Measurements from ENCODE around the gene MRPL2.
A peak's percentile ranks its signal among the peaks of the same experiment; 100 is the strongest.

The MRPL2 gene

GRCh38 chr6:43021270-43022047 lies 37.8 kb downstream of the MRPL2 start, which contains the start of gene RRP36:
TSS of gene RRP36 (plus strand) at chr6:43021623. CDS start at chr6:43021655, 32 bp downstream.
- DNase-seq (ENCODE audit: low read depth, low spot score): no peak

GRCh38 chr6:43020847-43021246 lies 38.4 kb downstream of the MRPL2 start:
- no peak for DNase-seq (ENCODE audit: low read depth, low spot score)

GRCh38 chr6:43020052-43020705 lies 39.1 kb downstream of the MRPL2 start:
- DNase-seq (ENCODE audit: low read depth, low spot score): no peak

- no peak for DNase-seq (ENCODE audit: low read depth, low spot score)
Observed at GRCh38 chr6:43019152-43019551, 40.1 kb downstream of the MRPL2 start.

DNA sequence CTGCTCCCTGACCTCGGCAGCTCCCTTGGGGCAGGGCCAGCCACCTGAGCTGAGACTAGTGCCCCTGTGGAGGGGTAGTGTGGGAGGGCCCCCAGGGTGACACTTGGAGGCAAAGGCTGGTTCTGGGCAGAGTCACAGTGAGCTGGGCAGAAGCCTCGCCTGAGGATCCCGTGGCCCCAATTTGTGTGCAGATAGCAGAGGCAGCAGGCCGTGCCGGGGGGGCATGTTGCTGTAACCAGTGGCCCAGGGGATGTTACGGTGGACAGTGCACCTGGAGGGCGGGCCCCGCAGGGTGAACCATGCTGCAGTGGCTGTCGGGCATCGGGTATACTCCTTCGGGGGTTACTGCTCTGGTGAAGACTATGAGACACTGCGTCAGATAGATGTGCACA lies 42.3 kb downstream of the MRPL2 start:
- no peak for DNase-seq (ENCODE audit: low read depth, low spot score)

DNA sequence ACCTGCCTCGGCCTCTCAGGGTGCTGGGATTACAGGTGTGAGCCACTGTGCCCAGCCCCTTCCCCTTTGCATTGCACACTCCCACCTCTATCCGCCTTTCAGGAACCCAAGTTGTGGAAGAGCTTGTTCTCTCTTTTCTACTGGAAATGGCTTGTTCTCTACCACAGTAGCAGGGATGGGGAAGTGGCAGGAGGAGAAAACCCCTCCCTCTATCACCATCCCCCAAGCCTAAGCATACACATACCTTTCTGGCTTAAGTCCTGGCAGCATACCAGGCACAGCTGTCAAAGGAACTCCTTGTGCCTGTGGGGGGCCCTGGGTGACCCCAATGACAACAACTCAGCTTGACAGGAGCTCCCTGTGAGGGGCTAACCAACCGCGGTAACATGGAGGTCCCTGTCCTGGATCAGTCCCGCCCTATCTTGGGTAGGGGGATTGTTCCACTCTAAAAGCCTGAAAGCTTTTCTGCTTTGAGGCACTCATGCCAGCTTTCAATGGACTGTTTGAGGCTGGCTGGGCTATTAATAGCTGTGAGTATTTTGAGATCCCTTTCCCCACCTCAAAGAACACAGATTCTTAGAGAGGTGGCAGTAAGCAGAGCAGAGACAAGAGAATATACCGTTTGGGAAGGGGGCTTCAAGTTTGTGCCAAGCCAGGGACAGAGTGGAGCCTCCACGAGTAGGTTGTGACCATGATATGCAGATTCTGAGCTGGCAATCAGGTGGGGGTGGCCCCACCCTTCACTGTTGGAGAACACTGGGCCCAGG lies 42.9 kb downstream of the MRPL2 start:
- no peak for DNase-seq (ENCODE audit: low read depth, low spot score)

GRCh38 chr6:43014434-43014909 lies 44.8 kb downstream of the MRPL2 start:
- DNase-seq (ENCODE audit: low read depth, low spot score): no peak

DNA sequence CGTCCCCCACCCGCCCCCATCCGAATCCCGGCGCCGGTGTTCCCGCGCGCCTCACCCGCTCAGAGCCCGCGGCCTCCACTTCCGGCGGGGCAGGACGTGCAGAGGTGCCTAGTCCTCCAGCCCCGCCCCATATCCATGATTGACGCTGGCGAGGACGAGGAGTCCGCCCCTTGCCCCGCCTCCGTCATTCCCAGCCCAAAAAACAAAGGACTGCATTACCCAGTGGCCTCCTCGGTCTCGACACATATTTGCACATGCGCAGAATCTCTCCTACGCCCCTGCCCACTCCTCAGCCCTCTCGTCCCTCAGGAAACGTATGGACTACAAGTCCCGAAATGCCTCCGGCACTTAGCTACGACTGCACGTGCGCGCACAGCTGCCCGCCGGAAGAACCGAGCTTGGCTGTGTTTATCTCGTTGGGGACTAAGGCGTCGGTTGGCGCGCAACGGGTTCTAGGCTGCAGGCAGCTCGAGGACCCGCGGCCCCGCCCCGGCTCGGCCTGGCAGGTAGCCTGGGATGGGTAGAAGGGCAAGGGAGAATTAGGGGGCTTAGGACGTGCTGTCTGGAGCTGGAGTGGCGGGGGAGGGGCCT lies 45.3 kb downstream of the MRPL2 start, which contains the start of the genes KLHDC3 and MEA1:
Gene KLHDC3, plus strand, starts transcription at position 407 of the 591 bp plus-strand sequence. CDS start 2,944 bp downstream, outside the sequence.
Gene MEA1, minus strand, starts transcription at position 104 of the 591 bp plus-strand sequence. CDS start 133 bp downstream, outside the sequence.
- DNase-seq (ENCODE audit: low read depth, low spot score): peak; percentile 99

DNA sequence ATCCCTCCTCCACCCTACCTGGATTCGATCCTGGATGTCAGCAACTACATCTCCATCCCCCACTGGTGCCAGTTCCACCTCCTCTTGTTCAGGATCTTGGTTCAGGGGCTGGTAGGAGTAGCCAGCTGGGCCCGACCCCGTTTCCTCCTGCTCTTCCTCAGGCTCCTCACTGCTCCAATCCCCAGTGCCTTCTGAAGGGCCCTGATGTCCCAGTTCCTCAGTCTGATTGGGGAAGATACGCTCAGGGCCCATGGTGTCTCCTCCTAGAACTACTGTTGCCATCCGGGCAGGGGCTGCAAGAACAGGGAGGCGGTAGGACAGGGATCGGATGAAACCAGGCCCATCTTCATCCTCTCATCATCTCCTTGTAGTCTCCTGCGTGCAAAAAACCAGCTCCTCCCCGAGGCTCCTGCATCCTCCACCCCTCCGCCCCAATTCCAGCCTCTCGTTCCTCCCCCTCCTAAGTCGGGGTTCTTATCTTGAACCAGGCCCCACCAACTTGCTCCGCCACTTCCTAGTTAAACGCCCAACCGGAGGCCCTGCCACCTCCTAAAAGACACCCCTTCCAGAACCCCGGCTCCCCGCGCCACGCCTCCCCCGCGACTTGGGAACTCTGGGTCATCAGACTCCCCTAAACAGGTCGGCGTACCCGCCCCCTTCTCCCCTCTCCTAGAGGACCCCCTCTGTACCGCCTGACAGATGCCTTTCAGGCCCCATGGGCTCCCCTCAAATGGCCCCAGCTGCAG lies 46.0 kb downstream of the MRPL2 start:
- no peak for DNase-seq (ENCODE audit: low read depth, low spot score)

- no peak for DNase-seq (ENCODE audit: low read depth, low spot score)
Observed at GRCh38 chr6:43012364-43012763, 46.9 kb downstream of the MRPL2 start.

GRCh38 chr6:43011207-43011606 lies 48.0 kb downstream of the MRPL2 start:
- DNase-seq (ENCODE audit: low read depth, low spot score): no peak

DNA sequence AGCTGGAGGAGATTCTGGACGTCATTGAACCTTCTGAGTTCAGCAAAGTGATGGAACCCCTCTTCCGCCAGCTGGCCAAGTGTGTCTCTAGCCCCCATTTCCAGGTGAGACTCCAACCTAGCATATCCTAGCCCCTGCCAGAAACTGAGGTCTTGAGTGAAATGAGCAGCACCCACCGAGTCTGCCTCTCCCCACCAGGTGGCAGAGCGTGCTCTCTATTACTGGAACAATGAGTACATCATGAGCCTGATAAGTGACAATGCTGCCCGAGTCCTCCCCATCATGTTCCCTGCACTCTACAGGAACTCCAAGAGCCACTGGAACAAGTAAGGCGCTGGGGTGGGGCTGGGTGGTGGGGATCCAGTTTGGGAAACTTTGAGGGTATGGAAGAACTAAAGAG lies 50.1 kb downstream of the MRPL2 start:
- DNase-seq (ENCODE audit: low read depth, low spot score): no peak

GRCh38 chr6:43007126-43007525 lies 52.1 kb downstream of the MRPL2 start:
- DNase-seq (ENCODE audit: low read depth, low spot score): no peak

DNA sequence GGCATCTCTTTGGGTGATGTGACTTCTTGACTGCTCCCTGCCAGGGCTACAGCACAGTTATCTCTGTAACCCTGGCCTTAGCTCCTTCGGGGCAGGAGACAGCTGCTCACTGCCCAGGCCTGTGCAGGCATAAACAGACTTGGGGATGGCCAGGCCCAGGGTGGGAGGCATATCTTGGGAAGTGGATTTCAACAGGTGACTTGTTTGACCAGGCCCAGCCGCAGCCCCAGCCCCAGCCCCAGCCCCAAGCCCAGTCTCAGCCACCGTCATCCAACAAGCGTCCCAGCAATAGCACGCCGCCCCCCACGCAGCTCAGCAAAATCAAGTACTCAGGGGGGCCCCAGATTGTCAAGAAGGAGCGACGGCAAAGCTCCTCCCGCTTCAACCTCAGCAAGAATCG lies 53.0 kb downstream of the MRPL2 start:
- no peak for DNase-seq (ENCODE audit: low read depth, low spot score)

DNA sequence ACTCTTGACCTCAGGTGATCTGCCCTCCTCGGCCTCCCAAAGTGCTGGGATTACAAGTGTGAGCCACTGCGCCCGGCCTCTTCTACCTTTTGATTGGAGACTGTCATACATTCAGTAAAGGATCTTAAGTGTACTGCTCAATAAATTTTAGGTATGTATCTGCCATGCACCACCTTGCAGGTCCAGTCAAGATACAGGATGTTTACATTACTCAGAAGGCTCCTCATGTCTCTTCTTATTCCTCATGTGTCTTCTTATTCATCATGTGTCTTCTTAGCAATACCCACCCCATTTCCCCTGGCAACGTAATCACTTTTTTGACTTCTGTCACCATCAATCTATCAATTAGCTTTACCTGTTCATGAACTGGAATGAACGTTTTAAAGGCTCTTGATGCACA lies 53.4 kb downstream of the MRPL2 start:
- DNase-seq (ENCODE audit: low read depth, low spot score): no peak
